ENCODE data around the gene SLC17A7.

DNA sequence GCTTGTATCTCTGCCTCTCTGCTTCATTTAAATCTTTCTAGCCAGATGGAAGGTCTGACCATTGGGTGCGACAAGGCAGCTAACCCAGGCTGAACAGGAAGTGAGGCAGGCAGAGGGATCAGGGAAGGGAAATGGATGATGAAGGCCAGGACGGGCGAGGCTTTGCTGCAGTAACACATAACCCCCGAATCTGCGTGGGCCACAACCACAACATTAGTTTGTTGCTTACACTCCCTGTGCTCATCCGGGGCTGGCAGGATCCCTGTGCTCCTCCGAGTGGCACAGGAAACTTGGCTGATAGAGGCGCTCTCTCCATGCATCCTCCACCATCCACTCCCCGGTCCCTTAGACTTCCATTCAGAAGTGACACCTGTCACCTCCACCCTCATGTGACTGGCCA is 31.6 kb upstream of the SLC17A7 start:
- TF ChIP-seq, protein P1, sequence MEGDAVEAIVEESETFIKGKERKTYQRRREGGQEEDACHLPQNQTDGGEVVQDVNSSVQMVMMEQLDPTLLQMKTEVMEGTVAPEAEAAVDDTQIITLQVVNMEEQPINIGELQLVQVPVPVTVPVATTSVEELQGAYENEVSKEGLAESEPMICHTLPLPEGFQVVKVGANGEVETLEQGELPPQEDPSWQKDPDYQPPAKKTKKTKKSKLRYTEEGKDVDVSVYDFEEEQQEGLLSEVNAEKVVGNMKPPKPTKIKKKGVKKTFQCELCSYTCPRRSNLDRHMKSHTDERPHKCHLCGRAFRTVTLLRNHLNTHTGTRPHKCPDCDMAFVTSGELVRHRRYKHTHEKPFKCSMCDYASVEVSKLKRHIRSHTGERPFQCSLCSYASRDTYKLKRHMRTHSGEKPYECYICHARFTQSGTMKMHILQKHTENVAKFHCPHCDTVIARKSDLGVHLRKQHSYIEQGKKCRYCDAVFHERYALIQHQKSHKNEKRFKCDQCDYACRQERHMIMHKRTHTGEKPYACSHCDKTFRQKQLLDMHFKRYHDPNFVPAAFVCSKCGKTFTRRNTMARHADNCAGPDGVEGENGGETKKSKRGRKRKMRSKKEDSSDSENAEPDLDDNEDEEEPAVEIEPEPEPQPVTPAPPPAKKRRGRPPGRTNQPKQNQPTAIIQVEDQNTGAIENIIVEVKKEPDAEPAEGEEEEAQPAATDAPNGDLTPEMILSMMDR (IDR thresholded peaks at IDR 0.05) = no peak
- no peak for TF ChIP-seq ZFX (IDR thresholded peaks at IDR 0.05; ENCODE audit: borderline replicate concordance)
